ELF-1 (cell line): ENCODE results near the gene PLXNB2.

Experiments
- DNase-seq: peaks from one replicate; pipeline ENCODE4 v3.0.0-alpha.2; 2016; ENCODE audit warnings: low read depth, low spot score

The PLXNB2 gene

DNA sequence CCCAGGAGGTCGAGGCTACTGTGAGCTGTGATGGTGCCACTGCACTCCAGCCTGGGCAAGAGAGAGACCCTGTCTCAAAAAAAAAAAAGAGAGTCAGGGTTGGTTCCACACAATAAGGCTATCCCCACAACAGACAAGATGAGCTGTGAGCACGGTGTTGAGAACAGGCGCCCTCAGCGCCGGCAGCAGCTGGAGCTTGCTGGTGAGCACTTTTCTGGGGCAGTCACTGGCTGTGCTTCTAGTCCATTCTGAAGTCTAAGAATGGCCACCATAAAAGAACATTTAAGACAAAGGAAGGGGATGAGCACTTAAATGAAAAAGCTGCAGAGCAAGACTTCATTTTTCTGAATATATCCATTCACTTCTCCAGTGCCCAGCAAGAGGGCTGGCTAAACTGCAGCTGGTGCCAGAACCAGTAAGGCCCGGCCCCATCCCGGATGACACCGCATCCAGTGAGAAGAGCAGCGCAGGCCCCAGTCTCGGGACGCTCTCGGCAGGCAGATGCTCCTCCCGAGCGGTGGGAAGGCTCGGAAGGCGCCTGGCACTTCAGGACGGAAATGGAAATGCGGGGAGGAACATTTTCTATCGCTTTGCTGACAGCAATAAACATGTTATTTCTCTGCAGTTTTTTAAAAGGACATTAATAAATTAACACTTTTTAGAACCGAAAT lies 74.8 kb downstream of the PLXNB2 start:
- no peak for DNase-seq

DNA sequence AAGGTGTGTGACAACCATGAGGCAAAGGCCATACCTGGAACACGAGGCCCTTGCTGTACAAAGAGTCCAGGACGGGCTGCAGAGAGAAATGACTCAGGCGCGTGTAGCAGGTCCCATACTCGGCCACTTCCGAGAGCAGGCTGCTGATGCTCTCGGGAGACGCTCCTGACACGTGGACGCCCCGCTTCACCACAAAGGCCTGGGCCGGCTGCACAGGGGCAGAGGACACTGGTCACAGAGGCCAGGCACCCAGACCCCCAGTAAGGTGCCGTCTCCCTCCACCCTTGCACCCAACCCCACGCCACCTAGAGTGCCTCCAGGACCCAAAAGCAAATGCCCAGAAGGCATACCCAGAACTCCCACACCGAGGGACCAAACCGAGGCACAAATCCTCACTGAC lies 78.1 kb downstream of the PLXNB2 start:
- DNase-seq, result no peak

DNA sequence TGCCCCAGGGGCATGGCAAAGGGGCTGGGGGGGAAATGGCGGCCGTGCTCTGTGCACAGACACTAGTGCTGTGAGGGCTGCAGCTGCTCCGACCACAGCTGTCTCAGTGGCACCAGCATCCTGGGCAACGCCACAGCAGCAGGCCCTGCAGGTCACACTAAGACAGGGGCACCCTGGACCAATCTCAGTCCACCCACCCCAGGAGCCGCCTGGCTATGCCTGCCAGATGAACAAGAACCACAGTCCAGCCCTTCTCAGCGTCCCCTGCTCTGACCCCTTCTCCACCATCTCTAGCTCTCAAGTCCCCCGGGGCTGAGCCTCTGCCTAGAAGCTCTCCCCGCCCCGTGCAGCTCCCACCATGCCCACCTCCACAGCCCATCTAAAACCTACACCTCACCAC lies 79.1 kb downstream of the PLXNB2 start:
- no peak for DNase-seq

DNA sequence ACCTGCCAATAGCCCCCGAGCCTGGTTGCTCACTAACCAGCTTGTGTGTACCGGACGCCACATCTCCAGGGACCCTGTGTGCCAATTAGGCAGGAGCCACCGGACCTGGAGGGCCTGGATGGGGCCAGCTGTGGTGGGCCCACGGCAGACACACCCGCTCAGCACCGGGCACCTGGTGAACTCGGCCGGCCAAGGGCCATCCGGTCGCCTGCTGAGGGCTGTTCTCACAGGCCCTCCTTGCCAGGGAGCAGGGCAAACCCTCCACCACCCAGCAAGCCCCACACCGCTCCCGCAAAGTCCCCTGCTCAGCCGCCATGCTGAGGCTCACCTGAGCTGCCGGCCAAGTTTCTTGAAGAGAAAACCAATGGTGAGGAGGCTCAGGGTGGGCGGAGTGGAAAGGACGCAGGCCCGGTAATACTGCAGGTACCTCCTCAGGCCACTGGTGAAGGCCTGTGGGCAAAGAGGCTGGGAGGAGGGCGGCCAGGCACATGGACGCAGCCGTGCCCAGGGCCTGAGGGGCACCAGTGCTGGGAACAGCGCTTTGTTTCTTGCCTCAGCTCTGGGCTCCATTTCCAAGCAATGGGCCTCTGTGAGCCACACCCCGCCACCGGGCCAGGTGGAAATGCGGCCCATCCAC lies 79.7 kb downstream of the PLXNB2 start:
- no peak for DNase-seq

DNA sequence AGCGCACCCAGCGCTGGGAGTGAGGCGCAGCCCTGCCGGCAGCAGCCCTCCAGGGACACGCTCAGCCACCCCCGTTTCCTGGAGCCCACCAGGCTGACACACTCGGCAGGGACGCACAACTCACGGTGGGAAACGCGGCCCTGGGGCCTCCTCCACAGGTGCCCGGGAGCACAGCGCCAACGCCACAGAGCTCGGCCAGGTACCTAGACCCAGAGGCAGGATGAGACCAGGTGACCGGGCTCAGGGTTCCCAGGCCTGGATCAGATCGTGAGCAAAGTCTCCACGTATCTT lies 80.6 kb downstream of the PLXNB2 start:
- no peak for DNase-seq

DNA sequence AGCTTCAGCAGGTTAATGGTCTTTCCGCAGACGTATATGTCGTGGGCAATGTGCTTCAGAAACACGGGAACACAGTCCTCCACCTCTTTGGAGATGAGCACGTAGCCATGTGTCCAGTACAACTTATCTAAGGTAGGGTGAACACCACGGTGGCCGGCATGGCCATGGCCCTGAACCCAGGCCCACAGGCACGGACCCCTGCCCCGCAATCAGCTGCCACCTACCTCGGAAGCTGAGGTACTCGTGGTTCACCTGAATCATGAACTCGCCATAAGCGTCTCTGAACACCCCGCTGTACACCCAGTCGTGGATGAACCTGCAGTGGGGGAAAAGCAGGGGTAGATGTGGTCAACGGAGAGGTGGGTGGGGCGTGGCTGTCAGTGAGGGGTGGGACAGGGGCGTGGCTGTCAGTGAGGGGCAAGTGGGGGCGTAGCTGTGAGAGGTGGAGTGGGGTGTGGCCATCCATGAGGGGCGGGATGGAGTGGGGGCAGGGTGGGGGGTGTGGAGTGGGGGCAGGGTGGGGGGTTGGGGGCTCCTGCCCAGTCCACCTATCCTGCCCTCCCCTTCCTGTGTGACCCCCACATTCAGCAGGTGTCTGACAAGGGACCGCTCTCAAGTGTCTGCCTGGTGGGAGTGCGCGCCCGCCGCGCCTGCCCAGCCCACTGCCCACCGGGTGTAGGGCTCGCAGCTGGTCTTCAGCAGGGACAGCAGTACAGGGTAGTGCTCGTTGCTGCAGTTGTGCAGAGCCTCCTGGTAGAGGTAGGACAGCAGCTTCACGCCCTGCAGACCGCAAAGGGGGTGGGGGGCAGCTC lies 81.2 kb downstream of the PLXNB2 start:
- no peak for DNase-seq

DNA sequence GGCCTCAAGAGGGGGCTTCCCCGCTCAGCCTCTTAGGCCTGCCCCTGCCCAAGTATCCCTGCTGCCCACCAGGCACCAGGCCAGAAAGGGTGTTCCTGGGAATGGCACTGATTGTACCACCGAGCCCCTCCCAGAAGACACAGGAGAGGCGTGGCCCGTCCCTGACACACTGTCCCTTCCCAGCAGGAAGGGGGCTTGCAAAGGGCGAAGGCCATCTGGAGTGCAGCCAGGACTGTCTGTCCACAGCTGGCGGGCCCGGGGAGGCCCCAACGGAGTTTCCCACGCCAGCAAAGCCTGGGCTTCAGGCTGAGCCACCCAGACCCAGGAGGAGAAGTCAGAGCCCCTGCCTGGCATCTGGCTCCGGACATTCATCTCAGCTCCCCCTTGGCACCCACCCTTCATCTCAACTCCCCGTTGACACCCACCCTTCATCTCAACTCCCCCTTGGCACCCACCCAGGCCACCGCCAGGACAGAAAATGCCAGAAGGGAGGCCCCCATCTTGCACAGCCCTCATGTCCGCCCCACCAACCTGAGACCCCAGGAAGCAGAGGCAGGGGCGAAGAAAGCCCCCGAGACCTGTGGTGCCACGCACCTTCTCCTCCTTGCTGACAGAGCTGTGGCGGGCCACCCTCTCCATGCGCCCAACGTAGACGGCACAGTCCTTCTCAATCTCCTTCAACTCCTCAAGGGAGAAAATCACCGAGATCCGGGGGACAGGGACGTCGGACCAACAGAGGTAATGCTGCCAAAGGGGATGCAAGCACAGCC lies 82.1 kb downstream of the PLXNB2 start:
- no peak for DNase-seq
